Astrocyte of the spinal cord (primary cell): ENCODE data around the gene LNP1.

Experiments
- DNase-seq: peaks from one replicate; pipeline ENCODE4 v3.0.0; 2011; ENCODE audit warnings: low read depth, low spot score
- H3K4me3 ChIP-seq: 2 replicates; pipeline ENCODE4 v1.5.1; 2011; ENCODE audit warnings: low read depth, mild to moderate bottlenecking, low read length, moderate library complexity
- CTCF ChIP-seq: IDR thresholded peaks from 2 replicates; pipeline ENCODE4 v1.5.1; 2012; ENCODE audit warnings: low read depth, mild to moderate bottlenecking, low read length, inconsistent platforms
- in situ Hi-C: cut with HindIII; loops from 2 replicates; pipeline ENCODE4 v1.10.0; 2017; ENCODE audit warnings: low sequenced_read_pairs

LNP1 gene

GRCh38 chr3:100425316-100425715 lies 24.0 kb downstream of the LNP1 start:
- no peak for DNase-seq
- H3K4me3 ChIP-seq, result no peak overlapping the region
- no peak for TF ChIP-seq CTCF
- in situ Hi-C loops, result no loop called here

GRCh38 chr3:100426067-100426682 lies 24.8 kb downstream of the LNP1 start:
- no peak overlapping the region for H3K4me3 ChIP-seq
- DNase-seq, result no peak
- no peak for TF ChIP-seq CTCF
- in situ Hi-C loops, result no loop called here

GRCh38 chr3:100427699-100428098 lies 26.4 kb downstream of the LNP1 start:
- in situ Hi-C loops, result no loop called here

GRCh38 chr3:100429187-100429716 lies 27.9 kb downstream of the LNP1 start:
- in situ Hi-C loops, result no loop called here
- TF ChIP-seq CTCF, result no peak
- no peak for DNase-seq
- H3K4me3 ChIP-seq, result no peak overlapping the region

More at GRCh38 chr3:100427699-100428098, 26.4 kb downstream of the LNP1 start:
- no peak overlapping the region for H3K4me3 ChIP-seq
- TF ChIP-seq CTCF, result no peak
- no peak for DNase-seq

- H3K4me3 ChIP-seq, result no peak overlapping the region
- in situ Hi-C loops, result no loop called here
- DNase-seq, result no peak
- no peak for TF ChIP-seq CTCF
Observed at GRCh38 chr3:100436951-100437350, 35.6 kb downstream of the LNP1 start.

GRCh38 chr3:100437721-100438622 lies 36.6 kb downstream of the LNP1 start:
- no peak for TF ChIP-seq CTCF
- in situ Hi-C loops, result no loop called here
- no peak overlapping the region for H3K4me3 ChIP-seq
- no peak for DNase-seq
